Caco-2 (cell line): ENCODE results near the gene ADCYAP1R1. TPM values are rescaled to one million over a fixed set of nuclear protein-coding genes. Genes with fewer than 3 reads are reported as not detected.

Experiments
- BruUV-seq: library from RNA; stranded (reverse); fragments of 400-500 nt; replicated peaks from 2 replicates; lab custom pipeline; 2021; lab: Mats Ljungman, UMichigan
- CTCF ChIA-PET: fragments of 300-600 bp; sonication (Branson Sonifier 250); formaldehyde crosslinking; loops from one replicate; lab custom pipeline; 2022; ENCODE audit warnings: antibody characterized with exemption; lab: Charles Lee
- POLR2A ChIA-PET: fragments of 300-600 bp; sonication (Branson Sonifier 250); formaldehyde crosslinking; loops from one replicate; lab custom pipeline; 2022; ENCODE audit warnings: antibody characterized with exemption; lab: Charles Lee
- DNase-seq, 2 experiments: peaks; one replicate each; pipeline versions ENCODE4 v3.0.0 to v3.0.0-alpha.2; 2020 to 2022
- H3K27me3 ChIP-seq: replicated peaks from 2 replicates; pipeline ENCODE4 v1.6.0; 2011; ENCODE audit warnings: low read length; ENCODE audit not compliant: control insufficient read depth, insufficient read depth
- H3K36me3 ChIP-seq: 2 replicates; pipeline ENCODE4 v1.5.1; 2011; ENCODE audit warnings: low read length; ENCODE audit not compliant: control insufficient read depth, insufficient read depth
- H3K4me1 ChIP-seq: fragments of 250-450 bp; sonication (Bioruptor Pico); 2 replicates; pipeline ENCODE4 v1.5.1; 2020; ENCODE audit warnings: mild to moderate bottlenecking
- H3K4me3 ChIP-seq: 2 replicates; pipeline ENCODE4 v1.5.1; 2011; ENCODE audit warnings: low read depth, mild to moderate bottlenecking, control low read depth, low read length
- H3K9me3 ChIP-seq: fragments of 250-450 bp; sonication (Bioruptor Pico); 2 replicates; pipeline ENCODE4 v1.5.1; 2020; ENCODE audit warnings: mild to moderate bottlenecking, moderate library complexity
- H3K27ac Mint-ChIP-seq: one replicate; pipeline ENCODE4 v1.8.0; 2022; ENCODE audit warnings: mixed read lengths; ENCODE audit not compliant: unreplicated experiment
- H3K27me3 Mint-ChIP-seq: one replicate; pipeline ENCODE4 v1.8.0; 2022; ENCODE audit warnings: mixed read lengths; ENCODE audit not compliant: insufficient read depth, unreplicated experiment
- H3K36me3 Mint-ChIP-seq: one replicate; pipeline ENCODE4 v1.8.0; 2022; ENCODE audit warnings: mild to moderate bottlenecking, mixed read lengths; ENCODE audit not compliant: insufficient read depth, unreplicated experiment
- H3K4me1 Mint-ChIP-seq: one replicate; pipeline ENCODE4 v1.8.0; 2022; ENCODE audit warnings: low read depth, mixed read lengths; ENCODE audit not compliant: unreplicated experiment
- H3K4me3 Mint-ChIP-seq: one replicate; pipeline ENCODE4 v1.8.0; 2022; ENCODE audit warnings: mild to moderate bottlenecking, moderate library complexity, mixed read lengths; ENCODE audit not compliant: unreplicated experiment
- H3K9me3 Mint-ChIP-seq: one replicate; pipeline ENCODE4 v1.8.0; 2022; ENCODE audit warnings: mixed read lengths; ENCODE audit not compliant: unreplicated experiment
- CTCF ChIP-seq, 2 experiments: fragments of 200-600 bp in 1 of 2; IDR thresholded peaks; 1 replicate in 1 of 2; 2 replicates in 1 of 2; pipeline versions ENCODE4 v1.5.1 to v1.8.0; 2011 to 2022; ENCODE audit warnings: antibody characterized with exemption in 1 of 2, control low read depth in 1 of 2, inconsistent platforms in 1 of 2, low read depth in 1 of 2, low read length in 1 of 2, mild to moderate bottlenecking in 1 of 2, moderate library complexity in 1 of 2; ENCODE audit not compliant: insufficient read depth in 1 of 2, severe bottlenecking in 1 of 2, unreplicated experiment in 1 of 2
- intact Hi-C: fragments of 100-400 bp; cut with micrococcal nuclease; formaldehyde crosslinking; loops from one replicate; pipeline ENCODE4 v1.10.0; 2022; ENCODE audit not compliant: unreplicated experiment
- total RNA-seq: library from RNA; stranded (reverse); gene quantifications from 2 replicates; pipeline ENCODE4 v1.2.3, GENCODE V29; 2022

The ADCYAP1R1 gene
- total RNA-seq, 1 experiment from 2014 or later: not detected

DNA sequence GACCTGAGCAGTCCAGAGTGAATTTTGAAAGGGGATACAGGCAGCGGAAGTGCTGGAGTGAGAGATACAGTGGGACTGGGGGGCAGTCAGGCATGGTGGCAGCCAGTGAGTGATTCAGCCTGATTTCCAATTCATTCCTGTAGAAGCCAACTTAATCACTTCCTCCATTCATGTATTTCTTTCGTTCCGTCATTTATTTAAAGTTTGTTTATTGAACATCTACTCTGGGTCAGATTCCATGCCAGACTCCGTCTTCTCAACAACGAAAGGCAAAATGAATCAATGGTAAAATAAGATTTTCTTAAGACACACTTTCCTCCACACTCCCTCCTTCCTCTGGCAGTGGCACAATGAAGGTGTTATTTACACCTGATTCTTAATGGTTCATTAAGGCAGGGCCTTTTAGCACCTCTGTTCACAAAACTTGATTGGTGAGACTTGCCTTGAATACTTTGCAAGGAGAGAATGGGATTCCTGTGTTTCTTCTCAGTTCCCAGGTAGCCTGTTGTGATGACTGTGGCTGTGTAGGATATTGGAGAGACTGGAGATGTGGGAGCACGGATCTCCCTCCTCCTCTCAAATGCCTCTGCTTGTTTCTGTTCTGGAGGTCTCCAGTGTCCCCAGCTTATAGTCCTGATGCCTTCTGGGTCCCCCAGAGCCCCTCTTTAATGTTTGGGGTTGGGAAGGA, 27.9 kb downstream of the ADCYAP1R1 start:
- no peak for DNase-seq
- Histone ChIP-seq H3K4me3 (no peak overlapping the region), H3K9me3 (no peaks in the 10 kb centered on the region), H3K36me3 (no peaks in the 10 kb centered on the region), H3K27me3 (peaks cover 1% of the 10 kb centered on the region; the same call in 1 of the 2 replicates), H3K4me1 (no peaks in the 10 kb centered on the region)
- no TSS peak for BruUV-seq
- H3K36me3 Mint-ChIP-seq: no peaks in the 10 kb centered on the region
- peaks cover 17% of the 10 kb centered on the region for H3K27me3 Mint-ChIP-seq
- no peak for TF ChIP-seq CTCF (IDR thresholded peaks at IDR 0.05; ENCODE audit: insufficient read depth in 1 of 2, low read depth in 1 of 2, low read length in 1 of 2, severe bottlenecking in 1 of 2, unreplicated experiment in 1 of 2)
- no peaks in the 10 kb centered on the region for H3K9me3 Mint-ChIP-seq
- POLR2A ChIA-PET: no interaction called here
- no peak overlapping the region for H3K4me3 Mint-ChIP-seq
- CTCF ChIA-PET: no interaction called here
- H3K27ac Mint-ChIP-seq: no peak overlapping the region
- intact Hi-C loops: no loop called here
- H3K4me1 Mint-ChIP-seq: no peaks in the 10 kb centered on the region

- no peak for DNase-seq
- Histone ChIP-seq H3K36me3 (no peaks in the 10 kb centered on the region), H3K4me1 (no peaks in the 10 kb centered on the region), H3K9me3 (no peaks in the 10 kb centered on the region), H3K27me3 (peaks cover 1% of the 10 kb centered on the region; the same call in 1 of the 2 replicates), H3K4me3 (no peak overlapping the region)
- POLR2A ChIA-PET: no interaction called here
- Mint-ChIP-seq H3K4me3 (no peak overlapping the region), H3K27ac (no peak overlapping the region), H3K36me3 (no peaks in the 10 kb centered on the region), H3K4me1 (no peaks in the 10 kb centered on the region), H3K9me3 (no peaks in the 10 kb centered on the region), H3K27me3 (peaks cover 12% of the 10 kb centered on the region)
- no peak for TF ChIP-seq CTCF (IDR thresholded peaks at IDR 0.05; ENCODE audit: insufficient read depth in 1 of 2, low read depth in 1 of 2, low read length in 1 of 2, severe bottlenecking in 1 of 2, unreplicated experiment in 1 of 2)
- CTCF ChIA-PET: no interaction called here
- no TSS peak for BruUV-seq
- intact Hi-C loops: no loop called here
Measured at GRCh38 chr7:31080763-31081162, 28.7 kb downstream of the ADCYAP1R1 start.

DNA sequence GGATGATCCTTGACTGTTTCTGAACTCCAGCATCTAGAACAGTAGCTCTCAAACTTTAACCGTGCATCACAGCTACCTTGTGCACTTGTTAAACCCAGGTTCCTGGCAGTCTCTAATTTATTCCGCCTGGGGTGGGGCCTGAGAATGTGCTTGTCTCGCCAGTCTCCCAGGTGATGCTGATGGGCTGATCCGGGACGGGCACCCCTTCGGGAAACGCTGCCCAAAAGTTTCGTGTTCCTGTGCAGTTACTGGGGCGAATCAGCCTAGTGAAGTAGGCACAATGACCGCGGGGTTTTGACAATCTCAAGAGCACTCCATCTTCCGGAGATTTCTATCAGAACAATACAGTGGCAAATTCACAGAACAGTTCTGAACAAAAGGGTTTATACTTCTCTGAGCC, 29.9 kb downstream of the ADCYAP1R1 start:
- Histone ChIP-seq H3K4me3 (no peak overlapping the region), H3K4me1 (no peaks in the 10 kb centered on the region), H3K36me3 (no peaks in the 10 kb centered on the region), H3K9me3 (no peaks in the 10 kb centered on the region), H3K27me3 (peaks cover 1% of the 10 kb centered on the region)
- Mint-ChIP-seq H3K4me1 (no peaks in the 10 kb centered on the region), H3K4me3 (no peak overlapping the region), H3K27ac (no peak overlapping the region), H3K36me3 (no peaks in the 10 kb centered on the region), H3K27me3 (peaks cover 13% of the 10 kb centered on the region), H3K9me3 (no peaks in the 10 kb centered on the region)
- DNase-seq: no peak
- CTCF ChIA-PET: interaction anchor here (1.0 kb wide), 1 partner anchor 21 kb away, joined by 3 read pairs; no protein-coding TSS in a partner anchor
- no TSS peak for BruUV-seq
- no peak for TF ChIP-seq CTCF (IDR thresholded peaks at IDR 0.05; ENCODE audit: insufficient read depth in 1 of 2, low read depth in 1 of 2, low read length in 1 of 2, severe bottlenecking in 1 of 2, unreplicated experiment in 1 of 2)
- intact Hi-C loops: no loop called here
- POLR2A ChIA-PET: no interaction called here
